Activated T-helper 17 cell treated with anti-CD3 and anti-CD28 coated beads, Interleukin-2, amount 50 U/mL, for 72 hours (primary cell): Measurements from ENCODE around the gene TBX5. TPM values are rescaled to one million over a fixed set of nuclear protein-coding genes. Genes with fewer than 3 reads are reported as not detected.
"Not testable (repeated sequence)": the region's sequence is repeated elsewhere in the genome, so short reads cannot be mapped to it uniquely, and the experiment has no call there.

Experiments
- ATAC-seq: fragments of 150-1000 bp; cut with Tn5 transposase; replicated peaks from 2 replicates; pipeline ENCODE4 v1.10.0; 2021; ENCODE audit warnings: mild to moderate bottlenecking, moderate library complexity
- H3K27ac Mint-ChIP-seq: one replicate; pipeline ENCODE4 v1.8.0; 2022; ENCODE audit warnings: mixed read lengths
- H3K27me3 Mint-ChIP-seq: one replicate; pipeline ENCODE4 v1.8.0; 2022; ENCODE audit warnings: mixed read lengths
- H3K36me3 Mint-ChIP-seq: one replicate; pipeline ENCODE4 v1.8.0; 2022; ENCODE audit warnings: low read depth, mild to moderate bottlenecking, mixed read lengths
- H3K4me1 Mint-ChIP-seq: one replicate; pipeline ENCODE4 v1.8.0; 2022; ENCODE audit warnings: mixed read lengths
- H3K4me3 Mint-ChIP-seq: one replicate; pipeline ENCODE4 v1.8.0; 2022; ENCODE audit warnings: mild to moderate bottlenecking, mixed read lengths
- H3K9me3 Mint-ChIP-seq: one replicate; pipeline ENCODE4 v1.8.0; 2022; ENCODE audit warnings: mixed read lengths
- total RNA-seq, 2 donors: library from RNA; stranded (reverse); gene quantifications; one replicate each; pipeline ENCODE4 v1.2.3, GENCODE V29; 2022

The TBX5 gene
- total RNA-seq, 2 donors from 2014 or later = not detected

DNA sequence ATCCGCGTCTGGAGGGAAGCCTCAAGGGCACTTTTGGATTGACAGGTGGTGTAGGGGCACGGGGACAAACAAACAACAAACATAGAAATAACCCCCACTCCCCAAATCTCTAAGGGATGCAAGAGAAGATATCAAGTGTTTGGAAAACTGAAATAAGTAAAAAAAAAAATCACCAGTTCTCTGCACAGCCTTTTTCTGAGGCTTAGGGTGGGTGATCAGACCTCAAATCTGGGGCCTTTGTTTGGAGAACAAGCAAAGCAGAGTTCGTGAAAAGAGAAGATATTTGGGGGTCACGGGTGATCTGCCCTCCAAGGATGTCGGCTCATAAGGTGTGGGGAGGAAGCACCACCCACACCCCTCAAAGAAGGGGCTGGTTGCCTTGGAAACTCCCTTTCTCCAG, 10.7 kb downstream of the TBX5 start:
- Mint-ChIP-seq H3K9me3 (peaks cover 4% of the 10 kb centered on the region), H3K27ac (no peak overlapping the region), H3K4me3 (no peak overlapping the region), H3K27me3 (peaks cover 65% of the 10 kb centered on the region), H3K36me3 (no peaks in the 10 kb centered on the region), H3K4me1 (peaks cover 5% of the 10 kb centered on the region)
- ATAC-seq = no peak

GRCh38 chr12:114393569-114393968, 12.4 kb downstream of the TBX5 start:
- Mint-ChIP-seq H3K27me3 (peaks cover 55% of the 10 kb centered on the region), H3K4me3 (no peak overlapping the region), H3K36me3 (no peaks in the 10 kb centered on the region), H3K9me3 (peaks cover 4% of the 10 kb centered on the region), H3K27ac (no peak overlapping the region), H3K4me1 (peaks cover 5% of the 10 kb centered on the region)
- no peak for ATAC-seq

DNA sequence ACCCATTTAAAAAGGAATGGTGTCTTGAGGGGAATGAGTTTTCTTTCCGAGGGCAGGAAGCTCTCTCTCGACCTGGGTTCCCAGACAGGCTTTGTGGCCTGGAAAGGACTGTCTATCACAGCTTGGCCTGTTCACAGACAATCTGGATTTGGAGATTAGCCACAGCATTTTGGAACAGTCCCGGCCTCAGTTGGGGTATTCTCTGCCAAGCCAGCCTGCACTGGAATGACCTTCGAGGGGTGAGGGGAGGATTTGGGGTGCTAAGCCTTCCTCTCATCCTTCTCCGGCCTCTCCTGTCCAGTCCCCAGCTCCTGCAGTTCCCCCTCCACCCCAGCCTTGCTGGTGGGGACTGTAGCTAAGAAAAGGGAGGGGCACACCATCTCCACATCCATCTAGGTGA, 13.0 kb downstream of the TBX5 start:
- Mint-ChIP-seq H3K4me3 (no peak overlapping the region), H3K27me3 (peaks cover 48% of the 10 kb centered on the region), H3K36me3 (no peaks in the 10 kb centered on the region), H3K4me1 (no peaks in the 10 kb centered on the region), H3K9me3 (no peaks in the 10 kb centered on the region), H3K27ac (no peak overlapping the region)
- no peak for ATAC-seq

- Mint-ChIP-seq H3K4me3 (no peak overlapping the region), H3K27me3 (peaks cover 38% of the 10 kb centered on the region), H3K27ac (no peak overlapping the region), H3K9me3 (no peaks in the 10 kb centered on the region), H3K36me3 (no peaks in the 10 kb centered on the region), H3K4me1 (no peaks in the 10 kb centered on the region)
- ATAC-seq = no peak
These were observed 14.9 kb downstream of the TBX5 start for GRCh38 chr12:114391088-114391487.

GRCh38 chr12:114384739-114385138, 21.2 kb downstream of the TBX5 start:
- H3K36me3 Mint-ChIP-seq = no peaks in the 10 kb centered on the region
- H3K4me1 Mint-ChIP-seq = no peaks in the 10 kb centered on the region
- H3K27me3 Mint-ChIP-seq = peaks cover 7% of the 10 kb centered on the region
- no peak overlapping the region for H3K4me3 Mint-ChIP-seq
- peaks cover 3% of the 10 kb centered on the region for H3K9me3 Mint-ChIP-seq
- no peak overlapping the region for H3K27ac Mint-ChIP-seq
- ATAC-seq = no peak

DNA sequence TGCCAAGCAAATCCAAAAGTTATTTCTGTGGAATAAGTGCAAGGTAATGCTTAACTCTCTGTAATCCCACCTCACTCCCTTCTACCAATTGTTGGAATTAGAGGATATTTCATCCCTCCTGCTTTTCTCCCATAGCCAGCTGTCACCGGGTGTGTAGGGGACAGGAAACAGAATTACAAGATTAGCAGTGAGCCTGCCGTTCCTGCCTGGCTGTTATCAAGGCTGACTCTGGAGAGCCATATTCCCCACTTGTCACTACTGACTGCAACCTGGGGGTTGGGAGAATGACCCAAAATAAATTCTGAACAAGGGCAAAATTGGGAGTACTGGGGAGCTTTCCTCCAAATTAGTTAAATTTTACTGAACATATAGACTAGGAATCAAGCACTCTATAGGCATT, 24.8 kb downstream of the TBX5 start:
- no peak for ATAC-seq
- no peak overlapping the region for H3K4me3 Mint-ChIP-seq

GRCh38 chr12:114371733-114372132, 34.2 kb downstream of the TBX5 start:
- Mint-ChIP-seq H3K4me3 (no peak overlapping the region), H3K27ac (no peak overlapping the region), H3K9me3 (no peaks in the 10 kb centered on the region), H3K27me3 (peaks cover 13% of the 10 kb centered on the region), H3K36me3 (no peaks in the 10 kb centered on the region), H3K4me1 (no peaks in the 10 kb centered on the region)
- ATAC-seq = no peak

More for the DNA sequence above, 24.8 kb downstream of the TBX5 start:
- H3K27me3 Mint-ChIP-seq = peaks cover 7% of the 10 kb centered on the region
- H3K9me3 Mint-ChIP-seq = peaks cover 3% of the 10 kb centered on the region
- H3K27ac Mint-ChIP-seq = no peak overlapping the region
- no peaks in the 10 kb centered on the region for H3K4me1 Mint-ChIP-seq
- no peaks in the 10 kb centered on the region for H3K36me3 Mint-ChIP-seq

- Mint-ChIP-seq H3K4me1 (no peaks in the 10 kb centered on the region), H3K27me3 (peaks cover 13% of the 10 kb centered on the region), H3K27ac (no peak overlapping the region), H3K9me3 (no peaks in the 10 kb centered on the region), H3K36me3 (no peaks in the 10 kb centered on the region), H3K4me3 (no peak overlapping the region)
- no peak for ATAC-seq
These were observed 34.7 kb downstream of the TBX5 start for GRCh38 chr12:114371250-114371649.

DNA sequence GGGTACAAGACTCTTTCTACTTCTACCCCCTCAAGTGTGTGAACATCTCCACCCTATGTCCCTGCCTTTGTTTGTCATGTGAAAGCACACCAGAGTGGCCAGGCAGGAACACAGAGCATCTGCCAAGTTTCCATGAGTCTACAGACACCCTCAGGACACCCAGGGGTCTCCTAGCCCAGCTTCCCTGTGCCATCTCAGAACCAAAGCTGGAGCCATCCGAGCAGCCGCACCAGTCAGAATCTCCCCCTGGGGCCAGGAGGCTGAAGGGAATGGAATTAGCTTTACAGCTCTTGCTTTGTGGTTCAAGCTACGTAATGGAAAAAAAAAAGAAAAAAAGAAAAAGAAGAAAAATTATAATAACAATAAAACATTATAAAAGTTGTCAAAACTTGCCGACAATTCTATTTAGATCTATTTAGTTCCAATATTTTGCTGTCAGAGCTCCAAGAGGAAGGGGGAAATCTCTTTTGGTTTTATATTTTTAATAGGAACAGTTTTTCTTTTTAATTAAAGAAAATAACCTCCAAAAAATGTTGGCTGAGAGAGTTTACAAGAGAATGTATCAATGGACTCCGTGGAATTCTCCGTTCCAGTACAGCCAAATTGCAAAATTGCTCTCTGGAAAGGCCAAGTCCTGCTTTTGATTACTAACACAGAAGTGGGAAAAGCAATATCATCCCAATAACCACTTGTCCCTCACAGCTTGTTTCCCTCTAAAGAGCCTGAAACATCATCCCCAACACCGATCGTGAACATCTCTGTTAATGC, 37.1 kb downstream of the TBX5 start:
- Mint-ChIP-seq H3K4me3 (no peak overlapping the region), H3K27ac (no peak overlapping the region), H3K9me3 (no peaks in the 10 kb centered on the region), H3K36me3 (no peaks in the 10 kb centered on the region), H3K4me1 (no peaks in the 10 kb centered on the region), H3K27me3 (peaks cover 4% of the 10 kb centered on the region)
- no peak for ATAC-seq

- Mint-ChIP-seq H3K27me3 (peaks cover 10% of the 10 kb centered on the region), H3K36me3 (no peaks in the 10 kb centered on the region), H3K27ac (no peak overlapping the region), H3K9me3 (peaks cover 7% of the 10 kb centered on the region), H3K4me1 (no peaks in the 10 kb centered on the region), H3K4me3 (no peak overlapping the region)
- no peak for ATAC-seq
These were observed 44.0 kb downstream of the TBX5 start for GRCh38 chr12:114361992-114362391.

DNA sequence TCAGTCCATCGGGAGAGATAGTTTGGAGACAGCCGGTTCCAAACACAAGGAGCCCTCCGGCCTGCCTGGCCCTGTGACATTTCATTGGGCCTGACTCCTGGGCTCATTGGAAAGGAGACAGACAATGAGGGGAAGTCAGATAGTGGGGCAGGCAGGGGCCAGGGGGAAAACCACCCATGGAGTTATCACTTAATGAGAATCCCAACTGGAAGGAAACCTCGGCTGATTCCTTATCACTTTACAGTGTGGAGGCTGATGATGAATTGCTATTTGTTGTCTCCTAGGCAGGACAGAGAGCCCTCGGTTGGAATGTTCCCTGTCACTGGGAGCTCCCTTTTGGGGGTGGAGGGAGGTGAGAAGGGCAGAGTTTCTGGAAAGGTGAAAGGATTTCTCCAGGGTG, 44.4 kb downstream of the TBX5 start:
- Mint-ChIP-seq H3K4me3 (no peak overlapping the region), H3K27me3 (peaks cover 9% of the 10 kb centered on the region), H3K36me3 (no peaks in the 10 kb centered on the region), H3K27ac (no peak overlapping the region), H3K4me1 (no peaks in the 10 kb centered on the region), H3K9me3 (peaks cover 9% of the 10 kb centered on the region)
- no peak for ATAC-seq

GRCh38 chr12:114360485-114360884, 45.5 kb downstream of the TBX5 start:
- Mint-ChIP-seq H3K4me1 (no peaks in the 10 kb centered on the region), H3K4me3 (no peak overlapping the region), H3K27me3 (peaks cover 14% of the 10 kb centered on the region), H3K36me3 (no peaks in the 10 kb centered on the region), H3K27ac (no peak overlapping the region), H3K9me3 (peaks cover 13% of the 10 kb centered on the region)
- ATAC-seq = no peak

DNA sequence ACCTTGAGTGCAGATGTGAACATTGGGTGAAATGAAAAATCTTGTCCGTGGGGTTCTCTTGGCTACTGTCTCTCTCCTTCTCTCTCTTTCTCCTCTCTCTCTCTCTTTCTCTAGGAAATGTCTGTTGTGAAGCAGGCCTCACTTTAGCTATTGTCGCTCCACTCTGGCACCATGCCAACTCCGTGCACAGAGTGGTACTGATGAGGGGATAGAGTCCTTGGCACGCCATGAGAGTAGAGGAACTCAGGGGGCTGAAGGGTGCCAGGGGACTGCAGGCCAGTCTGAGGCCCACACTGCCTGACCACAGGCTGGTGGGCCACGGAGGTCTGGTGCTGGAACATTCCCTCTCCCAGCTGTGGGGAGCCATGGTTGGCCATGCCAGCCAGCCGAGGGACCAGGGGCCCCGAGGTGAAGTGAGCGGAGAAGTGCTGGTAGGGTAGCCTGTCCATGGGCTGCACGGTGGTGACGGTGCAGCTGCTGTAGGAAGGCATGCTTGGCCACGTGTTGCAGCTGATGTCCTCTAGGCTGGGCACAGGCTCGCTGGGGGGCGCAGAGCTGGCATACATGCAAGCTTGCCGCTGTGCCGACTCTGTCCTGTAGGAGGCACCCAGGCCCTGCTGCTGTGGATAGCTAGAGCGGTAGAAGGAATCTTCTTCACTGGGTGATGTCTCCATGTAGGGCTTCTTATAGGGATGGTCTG, 50.4 kb downstream of the TBX5 start:
- Mint-ChIP-seq H3K36me3 (no peaks in the 10 kb centered on the region), H3K4me1 (no peaks in the 10 kb centered on the region), H3K27ac (no peak overlapping the region), H3K9me3 (peaks cover 14% of the 10 kb centered on the region), H3K4me3 (no peak overlapping the region), H3K27me3 (peaks cover 11% of the 10 kb centered on the region)
- ATAC-seq = no peak

DNA sequence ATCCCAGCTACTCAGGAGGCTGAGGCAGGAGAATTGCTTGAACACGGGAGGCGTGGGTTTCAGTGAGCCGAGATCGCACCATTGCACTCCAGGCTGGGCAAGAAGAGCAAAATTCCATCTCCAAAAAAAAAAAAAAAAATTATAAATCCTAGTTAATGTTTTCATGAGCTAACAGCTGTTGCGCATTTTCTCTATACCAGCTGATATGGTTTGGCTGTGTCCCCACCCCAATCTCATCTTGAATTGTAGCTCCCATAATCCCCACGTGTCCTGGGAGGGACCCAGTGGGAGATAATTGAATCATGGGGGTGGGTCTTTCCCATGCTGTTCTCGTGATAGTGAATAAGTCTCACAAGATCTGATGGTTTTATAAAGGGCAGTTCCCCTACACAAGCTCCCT, 56.7 kb downstream of the TBX5 start:
- not testable (repeated sequence) for H3K9me3 Mint-ChIP-seq, ATAC-seq, H3K4me1 Mint-ChIP-seq, H3K36me3 Mint-ChIP-seq, H3K27me3 Mint-ChIP-seq, H3K27ac Mint-ChIP-seq, H3K4me3 Mint-ChIP-seq

DNA sequence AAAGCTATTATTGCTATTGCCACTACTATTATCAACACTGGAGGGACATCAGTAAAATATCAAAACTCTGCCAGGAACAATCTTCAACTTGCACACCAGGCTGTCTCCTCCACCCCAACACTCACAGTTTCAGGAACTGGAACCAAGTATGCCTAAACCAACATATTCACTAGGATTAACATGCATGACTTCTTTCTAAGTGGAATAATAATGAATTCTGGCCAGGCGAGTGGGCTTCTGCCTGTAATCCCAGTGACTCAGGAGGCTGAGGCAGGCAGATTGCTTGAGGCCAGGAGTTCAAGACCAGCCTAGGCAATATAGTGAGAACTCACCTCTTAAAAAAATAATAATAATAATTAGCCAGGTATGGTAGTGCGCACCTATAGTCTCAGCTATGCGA, 58.1 kb downstream of the TBX5 start:
- no peak for ATAC-seq
- Mint-ChIP-seq H3K27me3 (peaks cover 3% of the 10 kb centered on the region), H3K9me3 (peaks cover 12% of the 10 kb centered on the region), H3K4me3 (no peak overlapping the region), H3K27ac (no peak overlapping the region), H3K4me1 (no peaks in the 10 kb centered on the region), H3K36me3 (no peaks in the 10 kb centered on the region)
